Liver (tissue), 3 donors: ENCODE measurements around the gene ADARB1.

Experiments
- ATF3 ChIP-seq: IDR thresholded peaks from 2 replicates; pipeline ENCODE4 v1.6.1; 2016; ENCODE audit warnings: antibody characterized with exemption
- CTCF ChIP-seq: fragments of 150-350 bp; IDR thresholded peaks from 2 replicates; pipeline ENCODE4 v1.5.1; 2017; ENCODE audit warnings: improper control_type of control experiment, low read depth, low read length; ENCODE audit not compliant: missing input control
- EGR1 ChIP-seq, 2 donors: IDR thresholded peaks; 2 replicates each; pipeline ENCODE4 v1.6.1; 2016 to 2018; ENCODE audit warnings: antibody characterized with exemption in 2 of 2, low read depth in 2 of 2
- FOXA1 ChIP-seq: IDR thresholded peaks from 2 replicates; pipeline ENCODE4 v1.6.1; 2016; ENCODE audit warnings: antibody characterized with exemption
- JUND ChIP-seq, 2 donors: IDR thresholded peaks; 2 replicates each; pipeline ENCODE4 v1.6.1; 2016; ENCODE audit warnings: antibody characterized with exemption in 2 of 2
- MAX ChIP-seq: IDR thresholded peaks from 2 replicates; pipeline ENCODE4 v1.6.1; 2016; ENCODE audit warnings: antibody characterized with exemption
- RAD21 ChIP-seq, 2 donors: IDR thresholded peaks; 2 replicates each; pipeline ENCODE4 v1.6.1; 2016; ENCODE audit warnings: antibody characterized with exemption in 2 of 2, mild to moderate bottlenecking in 2 of 2
- REST ChIP-seq: IDR thresholded peaks from 2 replicates; pipeline ENCODE4 v1.6.1; 2016; ENCODE audit warnings: antibody characterized with exemption, mild to moderate bottlenecking
- TAF1 ChIP-seq: conservative IDR thresholded peaks from 2 replicates; pipeline ENCODE4 v1.6.1; 2016; ENCODE audit warnings: antibody characterized with exemption, mild to moderate bottlenecking
- YY1 ChIP-seq: IDR thresholded peaks from 2 replicates; pipeline ENCODE4 v1.6.1; 2016; ENCODE audit warnings: antibody characterized with exemption, mild to moderate bottlenecking
- ZBTB33 ChIP-seq: IDR thresholded peaks from 2 replicates; pipeline ENCODE4 v1.6.1; 2016; ENCODE audit warnings: antibody characterized with exemption
- donor health status: healthy.
- donor health status: healthy.

- TF ChIP-seq CTCF, result no peak
- TF ChIP-seq FOXA1, result no peak
- no peak for TF ChIP-seq MAX
- no peak for TF ChIP-seq JUND (IDR thresholded peaks at IDR 0.05)
- TF ChIP-seq REST, result no peak
- no peak for TF ChIP-seq ATF3
- no peak for TF ChIP-seq ZBTB33
- no peak for TF ChIP-seq RAD21 (IDR thresholded peaks at IDR 0.05)
- TF ChIP-seq EGR1 (IDR thresholded peaks at IDR 0.05; ENCODE audit: low read depth in 2 of 2), result no peak
- TF ChIP-seq YY1, result no peak
- TF ChIP-seq TAF1, result no peak
These were observed 181.1 kb downstream of the ADARB1 start for GRCh38 chr21:45255381-45256020.
